ENCODE data around the gene GADD45A.
"Not testable (repeated sequence)": the region's sequence is repeated elsewhere in the genome, so short reads cannot be mapped to it uniquely, and the experiment has no call there.

Gene GADD45A

DNA sequence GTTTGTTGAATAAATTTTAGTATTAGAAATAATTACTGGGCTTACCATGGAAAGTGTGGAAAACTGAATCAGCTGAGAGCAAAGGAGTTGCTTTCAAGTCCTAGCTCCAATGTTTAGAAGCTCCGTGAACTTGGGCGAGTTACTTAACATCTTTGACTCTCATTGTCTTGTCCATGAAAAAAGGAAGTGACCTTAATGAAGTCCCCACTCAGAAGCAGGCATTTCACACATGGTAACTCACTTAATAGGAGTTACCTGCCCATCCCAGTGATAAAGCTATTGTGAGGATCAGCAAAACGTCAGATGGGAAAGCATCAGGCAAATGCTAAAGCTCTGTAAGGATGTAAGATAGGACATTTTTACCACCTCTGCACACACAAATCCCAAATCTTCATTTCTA lies 34.0 kb upstream of the GADD45A start:
- Histone ChIP-seq H3K27ac (ENCODE audit: low read depth, low read length) (no peak overlapping the region), H3K9ac (ENCODE audit: low read length) (no peak overlapping the region), H3K4me3 (ENCODE audit: low read length) (no peak overlapping the region)

DNA sequence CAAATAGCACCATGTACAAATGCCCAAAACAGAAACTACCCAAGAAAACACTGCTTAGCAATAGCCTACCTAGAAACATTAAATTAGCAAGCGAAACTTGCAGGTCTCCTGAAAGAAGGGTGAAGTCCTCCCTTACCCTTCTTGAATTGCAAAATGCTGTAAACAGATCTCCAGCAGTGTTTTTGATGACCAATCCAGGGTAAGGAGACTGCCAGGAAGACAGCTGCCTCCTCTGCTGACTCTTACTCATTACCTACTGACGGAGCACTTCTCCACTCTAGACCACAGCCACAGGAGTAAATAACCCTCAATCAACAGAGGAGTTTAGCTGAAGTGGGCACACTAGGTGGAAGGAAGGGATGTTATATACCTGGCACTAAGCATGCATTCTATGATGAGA lies 32.2 kb upstream of the GADD45A start:
- Histone ChIP-seq H3K27ac (ENCODE audit: low read depth, low read length) (no peak overlapping the region), H3K27me3 (ENCODE audit: control insufficient read depth, insufficient read depth, low read length) (no peaks in the 10 kb centered on the region), H3K36me3 (ENCODE audit: control insufficient read depth, insufficient read depth, low read length) (no peaks in the 10 kb centered on the region), H3K4me1 (ENCODE audit: control insufficient read depth, insufficient read depth, low read length) (no peaks in the 10 kb centered on the region), H3K9ac (ENCODE audit: low read length) (no peak overlapping the region), H3K4me3 (ENCODE audit: low read length) (no peak overlapping the region)

More for the DNA sequence above, 34.0 kb upstream of the GADD45A start:
- Histone ChIP-seq H3K27me3 (ENCODE audit: control insufficient read depth, insufficient read depth, low read length) (no peaks in the 10 kb centered on the region), H3K4me1 (ENCODE audit: control insufficient read depth, insufficient read depth, low read length) (peaks cover 8% of the 10 kb centered on the region), H3K36me3 (ENCODE audit: control insufficient read depth, insufficient read depth, low read length) (no peaks in the 10 kb centered on the region)

- H3K4me1 ChIP-seq (ENCODE audit: control insufficient read depth, insufficient read depth, low read length), result no peaks in the 10 kb centered on the region
- H3K9ac ChIP-seq (ENCODE audit: low read length), result no peak overlapping the region
- no peak overlapping the region for H3K27ac ChIP-seq (ENCODE audit: low read depth, low read length)
- H3K36me3 ChIP-seq (ENCODE audit: control insufficient read depth, insufficient read depth, low read length), result no peaks in the 10 kb centered on the region
- H3K4me3 ChIP-seq (ENCODE audit: low read length), result no peak overlapping the region
- no peaks in the 10 kb centered on the region for H3K27me3 ChIP-seq (ENCODE audit: control insufficient read depth, insufficient read depth, low read length)
Measured at GRCh38 chr1:67653304-67653703, 31.7 kb upstream of the GADD45A start.

DNA sequence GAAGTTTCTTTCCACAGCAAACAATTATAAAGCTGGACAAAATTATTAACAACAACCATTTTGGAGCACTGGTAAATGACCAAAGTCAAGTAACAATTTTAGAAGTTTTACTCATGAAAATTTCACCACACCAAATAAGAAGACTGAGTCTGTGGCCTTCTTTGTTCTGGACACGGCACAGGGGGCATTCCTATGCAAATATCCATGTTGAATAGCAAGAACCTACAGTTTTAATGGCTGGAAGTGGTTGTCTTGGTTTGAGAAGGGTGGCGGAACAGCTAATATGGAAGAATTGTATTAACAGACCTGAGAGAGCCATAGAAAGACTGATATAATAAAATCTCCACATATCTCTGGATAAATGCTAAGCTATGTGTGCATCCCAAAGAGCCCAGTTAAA lies 29.4 kb upstream of the GADD45A start:
- no peak overlapping the region for H3K27ac ChIP-seq (ENCODE audit: low read depth, low read length)
- H3K36me3 ChIP-seq (ENCODE audit: control insufficient read depth, insufficient read depth, low read length), result no peaks in the 10 kb centered on the region
- no peak overlapping the region for H3K9ac ChIP-seq (ENCODE audit: low read length)
- H3K27me3 ChIP-seq (ENCODE audit: control insufficient read depth, insufficient read depth, low read length), result no peaks in the 10 kb centered on the region
- no peaks in the 10 kb centered on the region for H3K4me1 ChIP-seq (ENCODE audit: control insufficient read depth, insufficient read depth, low read length)
- no peak overlapping the region for H3K4me3 ChIP-seq (ENCODE audit: low read length)

- H3K36me3 ChIP-seq (ENCODE audit: control insufficient read depth, insufficient read depth, low read length); H3K4me1 ChIP-seq (ENCODE audit: control insufficient read depth, insufficient read depth, low read length); H3K4me3 ChIP-seq (ENCODE audit: low read length); H3K9ac ChIP-seq (ENCODE audit: low read length); H3K27me3 ChIP-seq (ENCODE audit: control insufficient read depth, insufficient read depth, low read length); H3K27ac ChIP-seq (ENCODE audit: low read depth, low read length): not testable (repeated sequence)
Measured at GRCh38 chr1:67657152-67657551, 27.8 kb upstream of the GADD45A start.

DNA sequence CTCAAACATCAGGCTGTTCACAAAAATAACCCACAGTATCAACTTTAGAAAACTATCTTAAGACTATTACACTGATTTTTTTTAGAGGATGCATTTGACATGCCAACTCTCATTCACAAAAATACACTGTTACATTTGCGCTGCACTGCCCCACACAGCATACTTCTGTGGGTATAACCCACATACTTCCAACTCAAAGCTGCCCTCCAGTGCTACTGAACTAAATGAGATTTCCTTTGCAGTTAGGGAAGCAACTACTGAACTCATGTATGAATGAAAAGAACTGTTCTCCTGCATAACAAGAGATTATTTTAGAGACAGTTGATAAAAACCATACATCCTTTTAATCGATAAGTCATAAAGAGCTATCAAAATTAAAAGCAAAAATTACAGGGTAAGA lies 25.8 kb upstream of the GADD45A start:
- H3K36me3 ChIP-seq (ENCODE audit: control insufficient read depth, insufficient read depth, low read length), result no peaks in the 10 kb centered on the region
- H3K9ac ChIP-seq (ENCODE audit: low read length), result no peak overlapping the region
- H3K27me3 ChIP-seq (ENCODE audit: control insufficient read depth, insufficient read depth, low read length), result no peaks in the 10 kb centered on the region
- H3K4me1 ChIP-seq (ENCODE audit: control insufficient read depth, insufficient read depth, low read length), result no peaks in the 10 kb centered on the region
- H3K4me3 ChIP-seq (ENCODE audit: low read length), result no peak overlapping the region
- no peak overlapping the region for H3K27ac ChIP-seq (ENCODE audit: low read depth, low read length)

- Histone ChIP-seq H3K27ac (ENCODE audit: low read depth, low read length) (no peak overlapping the region), H3K27me3 (ENCODE audit: control insufficient read depth, insufficient read depth, low read length) (no peaks in the 10 kb centered on the region), H3K36me3 (ENCODE audit: control insufficient read depth, insufficient read depth, low read length) (no peaks in the 10 kb centered on the region), H3K4me3 (ENCODE audit: low read length) (no peak overlapping the region), H3K4me1 (ENCODE audit: control insufficient read depth, insufficient read depth, low read length) (no peaks in the 10 kb centered on the region), H3K9ac (ENCODE audit: low read length) (no peak overlapping the region)
Measured at GRCh38 chr1:67662884-67663283, 22.1 kb upstream of the GADD45A start.

- Histone ChIP-seq H3K27ac (ENCODE audit: low read depth, low read length) (no peak overlapping the region), H3K4me1 (ENCODE audit: control insufficient read depth, insufficient read depth, low read length) (no peaks in the 10 kb centered on the region), H3K4me3 (ENCODE audit: low read length) (no peak overlapping the region), H3K27me3 (ENCODE audit: control insufficient read depth, insufficient read depth, low read length) (no peaks in the 10 kb centered on the region), H3K36me3 (ENCODE audit: control insufficient read depth, insufficient read depth, low read length) (no peaks in the 10 kb centered on the region), H3K9ac (ENCODE audit: low read length) (no peak overlapping the region)
Measured at GRCh38 chr1:67664048-67664447, 21.0 kb upstream of the GADD45A start.

DNA sequence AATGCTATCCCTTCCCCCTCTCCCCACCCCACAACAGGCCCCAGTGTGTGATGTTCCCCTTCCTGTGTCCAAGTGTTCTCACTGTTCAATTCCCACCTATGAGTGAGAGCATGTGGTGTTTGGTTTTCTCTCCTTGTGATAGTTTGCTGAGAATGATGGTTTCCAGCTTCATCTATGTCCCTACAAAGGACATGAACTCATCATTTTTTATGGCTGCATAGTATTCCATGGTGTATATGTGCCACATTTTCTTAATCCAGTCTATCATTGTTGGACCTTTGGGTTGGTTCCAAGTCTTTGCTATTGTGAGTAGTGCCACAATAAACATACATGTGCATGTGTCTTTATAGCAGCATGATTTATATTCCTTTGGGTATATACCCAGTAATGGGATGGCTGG lies 19.7 kb upstream of the GADD45A start:
- H3K4me1 ChIP-seq (ENCODE audit: control insufficient read depth, insufficient read depth, low read length); H3K27ac ChIP-seq (ENCODE audit: low read depth, low read length); H3K4me3 ChIP-seq (ENCODE audit: low read length); H3K36me3 ChIP-seq (ENCODE audit: control insufficient read depth, insufficient read depth, low read length); H3K9ac ChIP-seq (ENCODE audit: low read length); H3K27me3 ChIP-seq (ENCODE audit: control insufficient read depth, insufficient read depth, low read length): not testable (repeated sequence)

DNA sequence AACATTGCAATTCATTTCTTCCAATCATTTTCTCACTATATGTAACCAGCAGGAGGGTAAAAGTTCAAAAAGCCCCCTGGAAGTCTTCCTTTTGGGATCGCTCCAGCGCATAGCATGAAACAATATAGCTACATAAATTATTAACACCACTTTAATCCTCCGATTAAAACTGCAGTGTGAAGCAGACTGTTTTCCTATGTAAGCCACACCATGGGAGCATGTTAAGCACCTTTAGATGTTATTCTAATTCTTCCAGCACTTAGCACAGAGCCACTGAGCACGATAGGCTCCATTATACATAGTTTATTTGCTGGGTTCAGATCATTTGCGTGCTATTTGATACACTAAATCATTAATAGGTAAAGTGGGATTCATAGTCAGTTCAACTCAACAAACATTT lies 18.4 kb upstream of the GADD45A start:
- H3K36me3 ChIP-seq (ENCODE audit: control insufficient read depth, insufficient read depth, low read length), result no peaks in the 10 kb centered on the region
- no peaks in the 10 kb centered on the region for H3K4me1 ChIP-seq (ENCODE audit: control insufficient read depth, insufficient read depth, low read length)
- no peaks in the 10 kb centered on the region for H3K27me3 ChIP-seq (ENCODE audit: control insufficient read depth, insufficient read depth, low read length)
- H3K9ac ChIP-seq (ENCODE audit: low read length), result no peak overlapping the region
- H3K27ac ChIP-seq (ENCODE audit: low read depth, low read length), result no peak overlapping the region
- H3K4me3 ChIP-seq (ENCODE audit: low read length), result no peak overlapping the region

- Histone ChIP-seq H3K9ac (ENCODE audit: low read length) (no peak overlapping the region), H3K36me3 (ENCODE audit: control insufficient read depth, insufficient read depth, low read length) (no peaks in the 10 kb centered on the region), H3K4me3 (ENCODE audit: low read length) (no peak overlapping the region), H3K4me1 (ENCODE audit: control insufficient read depth, insufficient read depth, low read length) (no peaks in the 10 kb centered on the region), H3K27ac (ENCODE audit: low read depth, low read length) (no peak overlapping the region), H3K27me3 (ENCODE audit: control insufficient read depth, insufficient read depth, low read length) (no peaks in the 10 kb centered on the region)
Measured at GRCh38 chr1:67668660-67669059, 16.3 kb upstream of the GADD45A start.

DNA sequence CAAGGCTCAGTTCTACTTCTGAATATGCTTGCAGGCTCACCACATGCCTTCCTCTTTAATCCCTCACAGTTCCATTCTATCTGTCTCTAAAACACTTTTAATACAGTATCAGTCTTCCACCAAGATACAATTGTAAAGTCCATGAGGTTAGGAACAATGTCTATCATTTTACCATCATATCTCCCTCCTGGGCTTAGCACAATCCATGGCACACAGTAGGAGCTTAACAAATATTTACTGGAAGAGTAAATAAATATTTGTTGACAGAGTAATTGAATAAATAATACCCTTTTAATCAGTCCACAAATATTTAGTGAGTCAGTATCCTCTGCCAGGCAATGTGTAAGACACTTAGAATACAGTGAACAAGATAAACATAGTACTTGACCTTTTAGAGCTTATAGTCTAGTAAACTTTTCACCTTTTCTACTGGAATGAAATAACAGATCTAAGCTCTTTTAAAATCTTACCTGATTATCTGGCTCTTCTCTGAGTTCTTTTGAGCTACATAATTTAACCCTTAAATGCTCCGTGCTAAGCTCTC lies 12.7 kb upstream of the GADD45A start:
- no peak overlapping the region for H3K4me3 ChIP-seq (ENCODE audit: low read length)
- no peaks in the 10 kb centered on the region for H3K4me1 ChIP-seq (ENCODE audit: control insufficient read depth, insufficient read depth, low read length)
- no peak overlapping the region for H3K27ac ChIP-seq (ENCODE audit: low read depth, low read length)
- no peaks in the 10 kb centered on the region for H3K36me3 ChIP-seq (ENCODE audit: control insufficient read depth, insufficient read depth, low read length)
- H3K9ac ChIP-seq (ENCODE audit: low read length), result no peak overlapping the region
- H3K27me3 ChIP-seq (ENCODE audit: control insufficient read depth, insufficient read depth, low read length), result no peaks in the 10 kb centered on the region

- no peak overlapping the region for H3K4me3 ChIP-seq (ENCODE audit: low read length)
- no peak overlapping the region for H3K27ac ChIP-seq (ENCODE audit: low read depth, low read length)
- H3K36me3 ChIP-seq (ENCODE audit: control insufficient read depth, insufficient read depth, low read length), result no peaks in the 10 kb centered on the region
- no peaks in the 10 kb centered on the region for H3K27me3 ChIP-seq (ENCODE audit: control insufficient read depth, insufficient read depth, low read length)
- no peaks in the 10 kb centered on the region for H3K4me1 ChIP-seq (ENCODE audit: control insufficient read depth, insufficient read depth, low read length)
- H3K9ac ChIP-seq (ENCODE audit: low read length), result no peak overlapping the region
Measured at GRCh38 chr1:67673468-67674201, 11.4 kb upstream of the GADD45A start.

Data from rectal smooth muscle tissue (tissue), 1 donor.